NCI-H526 (cell line): ENCODE measurements around the gene IFNK.
A peak's percentile ranks its signal among the peaks of the same experiment; 100 is the strongest.

Experiments
- DNase-seq, 2 experiments: peaks; one replicate each; lab custom pipeline; 2025; lab: John Stamatoyannopoulos, UW

Gene IFNK

GRCh38 chr9:27538647-27539046 is 14.6 kb downstream of the IFNK start:
- no peak for DNase-seq

DNA sequence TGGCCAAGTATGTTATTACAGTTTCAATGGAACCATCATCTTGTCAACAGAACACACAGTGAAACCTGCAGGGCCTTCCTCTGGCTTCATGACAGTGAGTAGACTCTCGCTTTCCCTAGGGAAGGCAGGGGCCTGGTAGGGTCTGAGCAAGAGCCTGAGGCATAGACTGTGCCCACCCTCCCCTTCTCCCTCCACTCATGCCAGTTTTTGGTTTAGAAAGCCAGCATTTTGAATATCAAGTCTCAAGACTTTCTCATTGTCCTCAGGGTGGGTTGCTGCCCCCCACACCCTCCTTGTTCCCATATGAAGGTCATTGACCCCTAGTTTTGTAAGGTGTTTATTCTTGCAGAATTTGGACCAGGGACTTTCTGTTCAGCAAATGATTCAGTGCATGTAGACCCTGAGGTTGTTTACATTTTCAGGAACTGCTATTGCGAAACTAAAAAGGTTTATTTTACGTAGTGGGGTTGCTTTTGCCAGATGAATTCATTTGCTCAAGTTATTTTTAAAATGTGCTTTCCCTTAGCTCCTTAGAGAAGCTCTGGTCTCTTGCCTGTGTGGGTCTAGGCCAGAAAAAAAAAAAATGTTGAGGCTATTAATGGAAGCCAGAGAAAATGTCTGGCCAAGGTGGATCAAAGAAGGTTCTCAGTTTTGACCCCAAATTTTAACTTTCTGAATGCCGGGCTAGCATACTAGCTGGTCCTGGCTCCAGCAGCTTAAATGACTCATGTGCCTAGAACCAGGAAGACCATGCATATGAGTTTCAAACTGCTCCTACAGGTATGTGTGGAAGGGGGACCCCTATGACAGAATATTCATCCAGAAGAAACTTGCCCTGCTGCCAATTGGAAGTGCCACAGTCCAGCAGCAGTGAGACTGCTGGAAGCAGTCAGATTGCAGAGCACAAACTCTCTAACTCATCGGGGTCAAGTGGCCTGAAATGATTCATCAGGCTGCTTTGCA is 15.7 kb downstream of the IFNK start:
- no peak for DNase-seq

- no peak for DNase-seq
These were observed 16.4 kb downstream of the IFNK start for GRCh38 chr9:27540502-27540901.

DNA sequence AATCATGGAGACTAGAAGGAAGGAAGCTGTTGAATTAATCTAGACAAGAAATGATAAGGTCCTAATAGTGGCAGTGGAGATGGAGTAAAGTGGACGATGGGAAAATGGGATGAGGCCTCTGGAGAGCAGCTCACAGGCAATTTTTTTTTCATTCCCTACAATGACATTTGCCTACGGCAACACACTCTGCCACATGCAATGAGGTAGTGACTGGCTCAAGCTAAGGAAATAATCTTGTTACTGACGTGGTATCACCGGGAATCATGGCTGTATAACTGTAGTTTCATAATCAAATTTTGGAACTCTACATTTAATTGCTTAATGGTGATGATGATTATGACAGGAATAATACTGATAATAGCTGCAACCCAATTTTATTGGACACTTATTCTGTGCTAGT is 17.6 kb downstream of the IFNK start:
- DNase-seq, result peak in 1 of 2 experiments; percentile 12

DNA sequence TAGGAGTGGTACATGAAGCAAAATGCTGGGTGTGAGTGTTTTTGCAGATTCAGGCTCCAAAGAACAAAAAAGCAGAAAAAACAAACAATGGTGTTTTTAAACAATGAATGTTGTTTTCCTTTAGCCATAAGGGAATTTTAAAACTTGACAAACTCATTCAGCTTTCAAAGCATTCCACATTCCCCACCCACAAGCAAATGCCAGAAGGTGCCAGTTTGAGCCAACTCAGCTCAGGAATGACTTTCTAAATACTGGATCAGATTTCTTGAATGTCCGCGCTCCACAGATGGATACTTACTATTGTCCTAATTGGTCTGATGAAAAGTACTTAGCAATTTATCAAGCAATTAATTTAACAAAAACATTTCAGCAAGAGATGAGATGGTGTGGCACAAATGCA is 18.4 kb downstream of the IFNK start:
- no peak for DNase-seq

DNA sequence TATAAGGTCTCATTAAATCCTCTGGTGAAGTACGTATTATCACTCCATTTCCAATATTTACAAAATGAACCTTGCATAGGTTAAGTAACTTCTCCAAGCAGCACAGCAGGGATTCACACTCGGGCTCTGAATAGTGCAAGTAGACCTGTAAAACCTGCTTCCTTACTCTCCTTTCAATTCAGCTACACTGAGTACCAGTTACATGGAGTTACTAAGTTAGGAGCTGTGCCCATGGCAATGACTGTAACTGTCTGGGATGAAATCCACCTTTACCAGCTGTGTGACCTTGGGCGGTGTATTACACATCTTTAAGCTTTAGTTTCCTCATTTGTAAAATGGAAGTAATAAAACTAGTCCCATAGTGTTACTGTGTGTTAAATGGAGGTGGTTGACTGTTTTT is 21.4 kb downstream of the IFNK start:
- DNase-seq, result no peak

- peak in 1 of 2 experiments; percentile 14 for DNase-seq
These were observed 24.1 kb downstream of the IFNK start for GRCh38 chr9:27548055-27548741.

DNA sequence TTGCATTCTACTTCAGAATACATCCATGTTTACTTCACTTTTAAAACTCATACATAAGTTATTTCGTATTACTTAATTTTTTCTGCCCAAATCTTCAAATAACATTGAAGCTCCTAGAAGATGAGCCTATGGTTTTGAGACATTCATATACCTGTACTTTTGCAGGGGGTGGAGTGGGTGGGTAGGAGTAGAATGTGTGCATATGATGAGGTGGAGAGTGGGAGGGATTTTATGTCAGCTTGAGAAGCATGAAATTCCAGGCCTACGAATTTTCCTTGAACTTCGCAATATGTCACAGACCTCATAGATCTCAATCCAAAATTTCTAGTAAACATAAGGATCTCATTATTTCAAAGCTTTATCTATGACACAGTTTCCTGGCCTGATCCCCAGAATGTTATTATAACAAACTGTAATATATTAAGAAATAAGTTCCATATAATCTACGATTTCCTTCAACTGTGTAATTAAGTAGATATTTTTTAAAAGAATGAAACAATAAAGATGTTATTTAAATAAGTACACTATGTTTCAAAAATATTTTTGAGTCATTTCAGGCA is 25.2 kb downstream of the IFNK start:
- DNase-seq, result no peak

GRCh38 chr9:27554712-27555111 is 30.6 kb downstream of the IFNK start:
- DNase-seq, result no peak

GRCh38 chr9:27556470-27556869 is 32.4 kb downstream of the IFNK start:
- DNase-seq, result no peak

DNA sequence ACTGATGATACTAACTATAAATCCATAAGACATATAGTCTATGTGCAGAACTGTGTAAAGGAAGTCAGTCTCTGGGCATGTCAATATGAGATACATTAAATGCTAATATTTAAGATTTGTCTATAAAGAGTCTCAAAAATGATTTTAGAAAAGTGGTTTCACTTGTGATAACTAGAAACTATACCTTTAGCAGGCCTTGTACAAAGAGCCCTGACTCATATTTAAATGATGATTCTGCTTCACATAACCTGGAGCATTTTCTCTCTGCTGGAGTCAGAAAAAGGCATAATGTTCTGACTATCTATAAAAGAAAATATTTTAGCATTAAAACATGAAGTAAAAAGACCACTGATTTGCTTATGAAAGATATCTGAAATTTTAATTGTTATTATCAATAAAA is 34.2 kb downstream of the IFNK start:
- DNase-seq, result no peak

GRCh38 chr9:27560457-27560856 is 36.4 kb downstream of the IFNK start:
- DNase-seq, result no peak

DNA sequence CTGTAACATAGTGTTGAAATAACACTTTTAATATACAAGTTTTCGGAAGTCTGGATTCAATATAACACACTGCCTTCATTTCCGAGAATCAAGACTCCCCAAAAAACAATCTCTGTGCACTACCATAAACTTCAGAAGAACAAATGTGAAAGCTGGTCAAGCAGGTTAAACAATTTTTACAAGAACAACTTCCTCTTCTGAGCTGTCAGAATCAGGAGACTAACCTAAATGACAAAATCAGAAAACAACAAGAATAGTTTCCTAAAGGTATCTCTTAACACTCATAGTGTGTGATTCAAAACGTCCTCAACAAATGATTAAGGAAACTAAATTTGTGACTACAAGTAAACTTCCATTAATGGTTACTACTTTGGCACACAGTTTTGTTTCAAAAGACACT is 37.6 kb downstream of the IFNK start:
- DNase-seq, result no peak

GRCh38 chr9:27563738-27564430 is 39.8 kb downstream of the IFNK start:
- no peak for DNase-seq

- DNase-seq, result no peak
These were observed 40.6 kb downstream of the IFNK start for GRCh38 chr9:27564670-27565069.

- no peak for DNase-seq
These were observed 41.6 kb downstream of the IFNK start for GRCh38 chr9:27565696-27566095.

- no peak for DNase-seq
These were observed 42.0 kb downstream of the IFNK start for GRCh38 chr9:27566118-27566517.

DNA sequence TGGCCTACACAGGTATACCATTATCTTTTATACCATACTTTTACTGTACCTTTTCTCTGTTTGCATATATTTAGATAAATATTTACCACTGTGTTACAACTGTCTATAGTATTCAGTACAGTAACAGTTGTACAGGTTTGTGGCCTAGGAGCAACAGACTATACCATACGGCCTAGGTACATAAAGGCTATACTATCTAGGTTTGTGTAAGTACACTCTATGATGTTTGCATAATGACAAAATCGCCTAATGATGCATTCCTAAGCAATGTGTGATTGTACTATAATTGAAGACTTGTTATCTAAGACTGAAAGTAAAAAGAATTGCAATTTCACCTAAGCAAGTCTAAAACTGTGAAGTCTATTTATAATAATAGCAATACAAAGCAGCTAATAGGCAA is 45.3 kb downstream of the IFNK start:
- peak; percentile 16 to 65 for DNase-seq

- no peak for DNase-seq
These were observed 46.9 kb downstream of the IFNK start for GRCh38 chr9:27571011-27571410.

- peak in 1 of 2 experiments; percentile 2 for DNase-seq
These were observed 48.0 kb downstream of the IFNK start for GRCh38 chr9:27572061-27572460.

- DNase-seq, result peak in 1 of 2 experiments; percentile 58
These were observed 48.5 kb downstream of the IFNK start for GRCh38 chr9:27572566-27572917.

DNA sequence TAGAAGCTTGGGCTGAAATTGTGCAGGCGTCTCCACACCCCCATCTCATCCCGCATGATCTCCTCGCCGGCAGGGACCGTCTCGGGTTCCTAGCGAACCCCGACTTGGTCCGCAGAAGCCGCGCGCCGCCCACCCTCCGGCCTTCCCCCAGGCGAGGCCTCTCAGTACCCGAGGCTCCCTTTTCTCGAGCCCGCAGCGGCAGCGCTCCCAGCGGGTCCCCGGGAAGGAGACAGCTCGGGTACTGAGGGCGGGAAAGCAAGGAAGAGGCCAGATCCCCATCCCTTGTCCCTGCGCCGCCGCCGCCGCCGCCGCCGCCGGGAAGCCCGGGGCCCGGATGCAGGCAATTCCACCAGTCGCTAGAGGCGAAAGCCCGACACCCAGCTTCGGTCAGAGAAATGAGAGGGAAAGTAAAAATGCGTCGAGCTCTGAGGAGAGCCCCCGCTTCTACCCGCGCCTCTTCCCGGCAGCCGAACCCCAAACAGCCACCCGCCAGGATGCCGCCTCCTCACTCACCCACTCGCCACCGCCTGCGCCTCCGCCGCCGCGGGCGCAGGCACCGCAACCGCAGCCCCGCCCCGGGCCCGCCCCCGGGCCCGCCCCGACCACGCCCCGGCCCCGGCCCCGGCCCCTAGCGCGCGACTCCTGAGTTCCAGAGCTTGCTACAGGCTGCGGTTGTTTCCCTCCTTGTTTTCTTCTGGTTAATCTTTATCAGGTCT is 49.0 kb downstream of the IFNK start, which contains the start of gene C9orf72:
TSS of gene C9orf72 (minus strand) at position 564 of the 716 bp plus-strand sequence. CDS start 6,361 bp downstream, outside the sequence.
- DNase-seq, result peak; percentile 37 to 89
